GM21786 (cell line): ENCODE measurements around the gene HERPUD2.
"Not testable (repeated sequence)": the region's sequence is repeated elsewhere in the genome, so short reads cannot be mapped to it uniquely, and the experiment has no call there.

Experiments used
- ATAC-seq: cut with Tn5 transposase; IDR thresholded peaks from one replicate; pipeline ENCODE4 v1.9.1; 2021; ENCODE audit not compliant: unreplicated experiment

HERPUD2 gene

GRCh38 chr7:35714862-35715261 is 19.9 kb upstream of the HERPUD2 start:
- peak; percentile 53 for ATAC-seq

GRCh38 chr7:35714407-35714806 is 19.5 kb upstream of the HERPUD2 start:
- no peak for ATAC-seq

GRCh38 chr7:35712563-35713226 is 17.8 kb upstream of the HERPUD2 start:
- ATAC-seq: no peak

GRCh38 chr7:35707422-35707821 is 12.5 kb upstream of the HERPUD2 start:
- no peak for ATAC-seq

GRCh38 chr7:35705932-35706461 is 11.1 kb upstream of the HERPUD2 start:
- ATAC-seq: no peak

- no peak for ATAC-seq
Observed at GRCh38 chr7:35704261-35704660, 9.3 kb upstream of the HERPUD2 start.

- no peak for ATAC-seq
Observed at GRCh38 chr7:35702541-35702940, 7.6 kb upstream of the HERPUD2 start.

- peak; percentile 72 for ATAC-seq
Observed at GRCh38 chr7:35701287-35701900, 6.5 kb upstream of the HERPUD2 start.

GRCh38 chr7:35700865-35701264 is 5.9 kb upstream of the HERPUD2 start:
- no peak for ATAC-seq

- no peak for ATAC-seq
Observed at GRCh38 chr7:35700333-35700732, 5.4 kb upstream of the HERPUD2 start.

- no peak for ATAC-seq
Observed at GRCh38 chr7:35699796-35700305, 4.9 kb upstream of the HERPUD2 start.

- not testable (repeated sequence) for ATAC-seq
Observed at GRCh38 chr7:35698382-35698781, 3.4 kb upstream of the HERPUD2 start.

- ATAC-seq: no peak
Observed at GRCh38 chr7:35697414-35698175, 2.7 kb upstream of the HERPUD2 start.

- ATAC-seq: no peak
Observed at GRCh38 chr7:35695987-35696386, 1.1 kb upstream of the HERPUD2 start.

- no peak for ATAC-seq
Observed at GRCh38 chr7:35695473-35695850, 527 bp upstream of the HERPUD2 start.

GRCh38 chr7:35694161-35694783 is 663 bp downstream of the HERPUD2 start:
- ATAC-seq: peak; percentile 13

- peak; percentile 24 for ATAC-seq
Observed at GRCh38 chr7:35691827-35692307, 3.1 kb downstream of the HERPUD2 start.

GRCh38 chr7:35691366-35691765 is 3.6 kb downstream of the HERPUD2 start:
- no peak for ATAC-seq

- ATAC-seq: not testable (repeated sequence)
Observed at GRCh38 chr7:35690614-35691013, 4.3 kb downstream of the HERPUD2 start.

- ATAC-seq: no peak
Observed at GRCh38 chr7:35685781-35686180, 9.2 kb downstream of the HERPUD2 start.
